Measurements from ENCODE around the gene A1BG. TPM values are rescaled to one million over a fixed set of nuclear protein-coding genes. Genes with fewer than 3 reads are reported as not detected.
A peak's percentile ranks its signal among the peaks of the same experiment; 100 is the strongest.

A1BG gene
- total and polyA plus RNA-seq, 2 of the 13 experiments (the other 11 are each of a cell fraction or from before 2014, with no cell fraction given): 14.7 to 41.4 TPM

- intact Hi-C loops (cut with micrococcal nuclease; ENCODE audit: unreplicated experiment) (loop anchor here (2.0 kb wide), 1 partner anchor 14 kb away; the partner anchor contains the start of gene RPS5), in situ Hi-C loops (cut with HindIII; ENCODE audit: extremely low pct_ligation_motif_present, low pct_unique_long_range_greater_than_20kb) (no loop called here)
- H3K4me3 ChIP-seq (replicated peaks in 1 of 3; ENCODE audit: insufficient read depth in 1 of 3, low read depth in 2 of 3, low read length in 3 of 3): peak overlapping the region; percentile 68 to 85 (median 73)
- peak overlapping the region; percentile 71 for H3K9ac ChIP-seq (ENCODE audit: insufficient read depth, low read depth, low read length)
- H4K20me1 ChIP-seq (ENCODE audit: insufficient read depth, low read length): no peaks in the 10 kb centered on the region
- no peaks in the 10 kb centered on the region for H3K36me3 ChIP-seq (replicated peaks in 1 of 2; ENCODE audit: control insufficient read depth in 1 of 2, insufficient read depth in 2 of 2, low read length in 2 of 2)
- FAIRE-seq (peak; percentile 96), DNase-seq (ENCODE audit: low spot score) (peak; percentile 98), ATAC-seq (peak; percentile 90)
- no peaks in the 10 kb centered on the region for H3K27me3 ChIP-seq (ENCODE audit: control insufficient read depth in 1 of 2, insufficient read depth in 2 of 2, low read length in 2 of 2)
- H3K4me1 ChIP-seq (ENCODE audit: insufficient read depth, low read length): peaks cover 44% of the 10 kb centered on the region
- BruUV-seq (replicated peaks): no TSS peak
- peak overlapping the region; percentile 58 for H3K27ac ChIP-seq (ENCODE audit: extremely low read length, insufficient read depth, low read length)
- H3K79me2 ChIP-seq (ENCODE audit: insufficient read depth, low read length): peaks cover 4% of the 10 kb centered on the region
- no peak overlapping the region for H2AFZ ChIP-seq (ENCODE audit: low read length)
- peak overlapping the region; percentile 92 for H3K4me2 ChIP-seq (ENCODE audit: low read depth, low read length)
- no peaks in the 10 kb centered on the region for H3K9me3 ChIP-seq (ENCODE audit: low read length)
- ChIA-PET CTCF (ENCODE audit: low intra/inter-chr PET ratio, low total read pairs) (no interaction called here), POLR2A (no interaction called here)
- 12% methylated on average over 37 of the region's 80 CpGs for WGBS (ENCODE audit: low lambda C conversion rate)
- TF ChIP-seq FOSL2 (CRISPR knock-in tag; IDR thresholded peaks at IDR 0.05) (no peak; the same call in 1 of the 2 replicates), CENPBD1 (CRISPR knock-in tag; IDR thresholded peaks at IDR 0.05; ENCODE audit: borderline replicate concordance, low read depth) (no peak), ZHX2 (IDR thresholded peaks at IDR 0.05; ENCODE audit: low read depth) (no peak), ZHX2 (CRISPR knock-in tag; IDR thresholded peaks at IDR 0.05; ENCODE audit: borderline replicate concordance) (no peak), HNRNPLL (IDR thresholded peaks at IDR 0.05; ENCODE audit: low read depth, low read length, poor library complexity, severe bottlenecking) (peak; percentile 98), MATR3 (CRISPR knock-in tag; IDR thresholded peaks at IDR 0.05) (no peak), ZNF766 (CRISPR knock-in tag; IDR thresholded peaks at IDR 0.05; ENCODE audit: borderline replicate concordance) (no peak), ZBTB1 (CRISPR knock-in tag; IDR thresholded peaks at IDR 0.05; ENCODE audit: borderline replicate concordance) (no peak), ZNF513 (CRISPR knock-in tag; conservative IDR thresholded peaks at IDR 0.05) (no peak), ZNF816 (CRISPR knock-in tag; IDR thresholded peaks at IDR 0.05; ENCODE audit: borderline replicate concordance) (no peak), HMGXB4 (CRISPR knock-in tag; IDR thresholded peaks at IDR 0.05; ENCODE audit: borderline replicate concordance in 1 of 2, low read depth in 1 of 2) (peak in 1 of 2 experiments; percentile 64; a peak in 1 of 4 replicates), ZNF232 (CRISPR knock-in tag; IDR thresholded peaks at IDR 0.05; ENCODE audit: borderline replicate concordance) (no peak)
These were observed 47.9 kb upstream of the A1BG start for GRCh38 chr19:58400916-58401839.
